NK-92 (cell line): Measurements from ENCODE around the gene DDX39B.
"Not testable (repeated sequence)": the region's sequence is repeated elsewhere in the genome, so short reads cannot be mapped to it uniquely, and the experiment has no call there.

Experiments used
- DNase-seq: peaks from one replicate; lab custom pipeline; 2025; ENCODE audit not compliant: unreplicated experiment; lab: John Stamatoyannopoulos, UW

The DDX39B gene

DNA sequence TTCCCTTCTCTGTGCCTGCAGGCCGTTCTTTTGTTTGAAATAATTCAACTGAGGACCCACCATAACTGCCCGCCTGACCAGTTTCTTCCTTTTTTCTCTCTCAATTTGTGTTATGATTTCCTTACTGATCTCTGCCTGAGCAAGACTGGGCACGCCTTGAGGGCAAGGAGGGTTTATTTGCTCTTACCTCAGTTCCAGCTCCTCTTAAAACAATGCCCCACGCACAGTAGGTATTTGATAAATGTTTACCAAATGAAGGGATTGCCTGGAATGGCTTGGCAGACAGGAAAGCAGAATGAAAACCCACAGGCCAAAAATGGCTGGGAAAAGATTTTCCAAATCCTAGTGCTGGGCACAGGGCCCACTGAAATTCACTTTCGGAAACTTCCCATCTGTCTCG, 54.1 kb downstream of the DDX39B start:
- not testable (repeated sequence) for DNase-seq

DNA sequence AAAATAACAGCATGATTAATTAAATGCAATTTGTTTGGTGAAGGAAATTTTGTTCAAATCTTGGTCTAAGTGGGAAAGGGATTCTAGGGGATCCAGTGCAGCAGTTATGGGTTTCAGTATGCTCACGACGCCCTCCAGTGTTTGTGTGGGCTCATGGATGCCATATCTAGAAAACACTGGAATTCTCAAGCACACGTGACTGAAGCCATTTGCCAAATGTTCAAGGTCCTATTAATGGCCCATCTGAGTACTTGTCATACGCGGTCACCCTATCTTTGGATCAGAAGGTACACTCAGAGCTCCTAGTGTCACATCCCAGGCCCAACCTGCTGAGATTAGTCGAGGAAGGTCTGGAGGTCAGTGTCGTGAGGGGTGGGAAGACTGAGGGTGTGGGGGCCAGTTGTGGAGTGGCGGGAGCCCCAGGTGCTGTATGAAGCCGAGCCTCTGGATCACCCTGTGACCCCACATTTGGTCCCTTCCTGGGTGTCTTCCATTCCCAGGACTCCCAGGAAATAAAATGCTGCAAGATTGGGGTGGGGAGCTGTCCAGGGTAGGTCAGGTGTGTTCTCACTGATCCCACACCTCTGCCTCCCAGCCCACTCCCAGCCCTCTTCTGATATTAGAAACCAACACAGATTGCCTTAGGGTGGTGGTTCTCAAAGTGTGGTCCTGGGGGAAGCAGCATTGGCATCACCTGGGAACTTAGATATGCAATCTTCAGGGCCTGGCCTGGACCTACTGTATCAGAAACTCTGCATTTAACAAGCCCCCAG, 55.6 kb downstream of the DDX39B start:
- DNase-seq, result not testable (repeated sequence)

DNA sequence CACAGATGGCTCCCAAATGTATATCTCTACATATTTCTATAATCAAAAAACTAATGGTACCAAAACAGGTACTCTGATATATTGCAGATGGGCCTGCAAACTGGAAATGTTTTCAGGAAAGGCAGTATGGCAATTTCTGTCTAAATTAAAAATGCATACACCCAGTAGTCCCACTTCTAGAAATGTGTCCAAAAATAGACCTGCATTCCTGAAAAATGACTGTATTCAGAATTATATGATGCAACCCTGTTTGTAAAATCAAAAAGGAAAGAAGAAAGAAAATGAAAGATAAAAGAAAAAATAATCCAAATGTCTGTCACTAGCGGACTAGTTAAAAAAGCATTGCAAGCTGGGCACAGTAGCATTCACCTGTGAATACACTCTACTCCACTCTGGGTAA, 56.7 kb downstream of the DDX39B start:
- no peak for DNase-seq

DNA sequence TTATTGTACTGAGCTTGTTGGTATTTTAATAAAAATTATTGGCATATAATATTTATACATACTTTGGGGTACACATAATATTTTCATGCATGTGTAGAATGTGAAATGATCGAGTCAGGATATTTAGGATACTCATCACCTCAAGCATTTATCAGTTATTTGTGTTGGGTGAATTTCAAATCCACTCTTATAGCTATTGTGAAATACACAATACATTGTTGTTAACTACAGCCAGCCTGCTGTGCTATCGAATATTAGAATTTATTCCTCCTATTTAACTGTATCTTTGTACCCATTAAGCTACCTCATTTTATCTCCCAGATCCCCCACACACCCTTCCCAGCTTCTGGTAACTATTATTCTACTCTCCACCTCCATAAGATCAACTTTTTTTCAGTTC, 58.4 kb downstream of the DDX39B start:
- no peak for DNase-seq

DNA sequence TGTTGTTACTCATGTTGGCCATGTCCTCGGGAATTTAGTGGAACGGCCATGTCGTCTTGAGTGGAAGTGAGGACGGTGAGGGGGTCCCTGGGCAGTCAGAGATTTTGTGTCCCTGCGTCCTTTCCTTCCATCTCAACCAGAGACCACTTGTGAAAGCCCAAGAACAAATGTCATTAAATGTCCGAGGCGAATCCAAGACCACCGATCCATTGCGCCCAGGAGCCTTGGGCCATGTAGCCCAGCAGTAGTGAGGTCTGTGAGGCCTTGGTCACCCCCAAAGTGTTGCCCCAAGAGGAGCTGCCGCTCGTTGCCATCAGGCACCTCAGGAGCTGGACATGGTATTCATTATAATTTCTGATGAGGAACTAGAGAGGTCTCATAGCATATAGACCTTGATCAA, 61.2 kb downstream of the DDX39B start:
- DNase-seq, result no peak
